KBM-7 (cell line): ENCODE measurements around the gene PUM2.
"Not testable (repeated sequence)": the region's sequence is repeated elsewhere in the genome, so short reads cannot be mapped to it uniquely, and the experiment has no call there.

Experiments
- DNase-seq: peaks from one replicate; pipeline ENCODE4 v3.0.0-alpha.2; 2015
- in situ Hi-C: fragments of 300-500 bp; cut with MboI; formaldehyde crosslinking; loops from 2 replicates; pipeline ENCODE4 v1.14.3; 2020; ENCODE audit warnings: low sequenced_read_pairs, low pct_unique_long_range_greater_than_20kb, mixed read lengths

The PUM2 gene

DNA sequence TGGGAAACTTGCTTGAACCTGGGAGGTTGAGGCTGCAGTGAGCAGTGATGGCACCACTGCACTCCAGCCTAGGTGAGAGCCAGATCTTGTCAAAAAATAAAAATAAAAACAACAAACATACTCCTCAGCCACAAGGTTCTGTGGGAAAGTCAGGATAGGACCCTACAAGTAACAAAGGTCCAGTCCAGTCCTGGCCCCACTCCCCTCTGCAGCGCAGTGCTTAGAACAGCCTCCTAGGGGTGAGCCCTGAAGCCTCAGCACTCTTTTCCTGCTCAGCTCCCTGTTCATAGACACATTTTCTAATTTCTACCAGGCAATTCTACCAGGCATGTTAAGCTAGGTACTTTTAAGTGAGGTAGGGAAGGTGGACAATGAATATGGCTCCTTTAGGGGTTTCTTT, 103.6 kb downstream of the PUM2 start:
- in situ Hi-C loops = no loop called here
- no peak for DNase-seq

DNA sequence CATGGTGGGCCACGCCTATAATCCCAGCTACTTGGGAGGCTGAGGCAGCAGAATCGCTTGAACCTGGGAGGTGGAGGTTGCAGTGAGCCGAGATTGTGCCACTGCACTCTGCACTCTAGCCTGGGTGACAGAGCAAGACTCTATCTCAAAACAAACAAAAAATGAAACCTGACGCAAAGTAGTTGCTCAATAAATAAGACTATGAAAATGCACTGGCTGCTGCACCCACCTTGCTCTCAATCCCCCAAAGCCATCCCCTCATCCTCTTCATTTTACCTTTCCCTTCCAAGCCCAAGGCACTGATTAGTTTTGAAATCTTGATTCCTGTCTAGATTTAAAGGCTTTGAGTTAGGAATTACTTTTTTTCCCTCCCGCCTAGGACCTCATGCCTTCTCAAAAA, 107.0 kb downstream of the PUM2 start:
- DNase-seq, in situ Hi-C loops: not testable (repeated sequence)

DNA sequence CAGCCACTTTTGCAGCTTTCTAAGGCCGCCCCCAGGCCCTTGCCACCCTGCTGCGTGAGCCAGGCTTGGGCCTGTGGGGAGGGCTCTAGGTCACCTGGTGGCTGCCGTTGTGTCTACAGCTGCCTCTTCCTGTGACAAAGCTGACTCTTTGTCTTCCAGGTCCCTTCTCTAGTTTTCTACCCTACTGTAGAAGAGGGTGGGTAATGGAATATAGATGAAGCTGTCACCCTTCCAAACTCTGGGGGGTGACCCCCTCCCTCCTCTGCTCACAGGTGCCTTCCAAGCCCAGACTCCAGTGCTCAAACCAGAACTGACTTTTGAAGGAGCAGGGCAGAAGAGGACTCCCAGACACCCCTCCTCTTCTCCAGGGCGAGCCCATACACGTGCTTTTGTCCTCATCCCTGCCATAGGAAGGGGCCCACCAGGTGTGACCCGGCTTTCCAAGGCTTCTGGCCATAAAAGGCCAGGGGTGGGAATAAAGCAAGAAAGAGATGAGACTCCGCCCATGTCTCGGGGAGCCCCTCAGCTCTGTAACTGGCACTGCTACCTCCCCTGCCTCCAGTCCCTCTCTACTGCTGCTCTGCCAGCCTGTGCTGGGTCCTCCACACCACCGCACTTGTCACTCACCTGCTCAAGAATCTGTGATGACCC, 107.8 kb downstream of the PUM2 start:
- in situ Hi-C loops = no loop called here
- no peak for DNase-seq

DNA sequence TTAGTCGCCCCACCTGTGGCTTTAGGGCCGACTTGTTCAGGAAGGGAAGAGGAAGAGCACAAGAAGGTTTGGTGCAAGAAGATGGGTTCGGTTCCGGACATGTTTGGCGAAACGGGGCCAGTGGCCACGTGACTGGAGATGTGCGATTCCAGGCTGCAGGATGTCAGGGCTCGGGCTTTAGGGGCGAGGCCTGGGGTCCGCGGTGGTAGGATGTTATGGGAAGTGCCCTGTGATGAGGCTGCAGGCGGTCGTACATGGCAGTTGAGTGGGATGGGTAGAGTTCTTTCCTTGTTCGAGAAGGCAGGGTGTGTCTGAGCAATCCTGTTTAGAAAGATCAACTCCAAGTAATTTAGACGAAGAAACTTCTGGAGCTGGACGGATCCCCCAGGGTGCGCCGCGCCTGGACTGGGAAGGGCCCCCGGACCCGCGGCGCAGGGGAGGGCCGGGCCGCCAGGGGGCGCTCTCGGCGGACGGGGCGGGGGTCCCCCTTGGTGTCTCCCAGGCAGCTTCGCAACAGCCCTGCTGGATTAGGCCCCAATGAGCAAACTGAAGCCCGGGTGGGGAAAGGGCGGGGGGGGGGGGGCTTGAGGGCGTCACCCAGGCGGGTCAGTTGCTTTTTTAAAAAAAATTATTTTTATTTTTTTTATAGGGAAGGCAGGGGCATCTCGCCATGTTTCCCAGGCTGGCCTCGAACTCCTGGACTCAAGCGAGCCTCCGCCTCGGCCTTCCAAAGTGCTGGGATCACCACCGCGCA, 108.5 kb downstream of the PUM2 start:
- no peak for DNase-seq
- in situ Hi-C loops = no loop called here

DNA sequence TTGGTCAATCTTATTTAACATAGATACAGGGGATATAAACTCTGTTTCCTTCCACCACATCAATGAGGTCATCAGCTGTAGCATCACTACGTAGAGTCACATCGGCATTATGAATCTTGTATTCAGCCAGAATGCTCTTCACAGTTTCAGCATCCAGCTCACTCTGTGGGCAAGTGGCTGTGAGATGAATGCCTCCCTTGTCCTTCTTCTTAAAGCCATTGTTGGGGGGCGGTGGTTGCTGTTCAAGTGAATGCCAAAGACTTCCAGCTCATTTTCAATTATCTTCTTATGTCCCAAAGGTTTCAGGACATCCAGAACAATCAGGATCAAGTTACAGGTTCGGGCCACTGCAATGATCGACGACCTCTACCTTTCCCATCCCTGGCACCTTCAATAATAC, 110.4 kb downstream of the PUM2 start:
- in situ Hi-C loops, DNase-seq: not testable (repeated sequence)

DNA sequence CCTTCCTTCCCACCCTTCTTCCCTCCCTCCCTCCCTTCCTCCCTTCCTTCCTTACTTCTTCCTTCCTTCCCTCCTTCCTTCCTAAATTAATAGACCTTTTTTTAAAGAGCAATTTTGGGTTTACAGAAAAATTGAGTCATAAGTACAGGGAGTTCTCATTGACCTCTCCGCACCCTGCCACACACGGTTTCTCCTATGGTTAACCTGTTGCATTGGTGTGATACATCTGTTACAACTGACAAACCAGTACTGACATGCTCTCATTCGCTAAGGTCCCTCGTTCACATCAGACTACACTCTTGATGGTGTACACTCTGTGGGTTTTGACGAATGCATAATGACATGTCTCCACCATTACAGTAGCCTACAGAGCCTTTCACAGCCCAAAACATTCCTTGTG, 114.1 kb downstream of the PUM2 start:
- in situ Hi-C loops = no loop called here
- no peak for DNase-seq

DNA sequence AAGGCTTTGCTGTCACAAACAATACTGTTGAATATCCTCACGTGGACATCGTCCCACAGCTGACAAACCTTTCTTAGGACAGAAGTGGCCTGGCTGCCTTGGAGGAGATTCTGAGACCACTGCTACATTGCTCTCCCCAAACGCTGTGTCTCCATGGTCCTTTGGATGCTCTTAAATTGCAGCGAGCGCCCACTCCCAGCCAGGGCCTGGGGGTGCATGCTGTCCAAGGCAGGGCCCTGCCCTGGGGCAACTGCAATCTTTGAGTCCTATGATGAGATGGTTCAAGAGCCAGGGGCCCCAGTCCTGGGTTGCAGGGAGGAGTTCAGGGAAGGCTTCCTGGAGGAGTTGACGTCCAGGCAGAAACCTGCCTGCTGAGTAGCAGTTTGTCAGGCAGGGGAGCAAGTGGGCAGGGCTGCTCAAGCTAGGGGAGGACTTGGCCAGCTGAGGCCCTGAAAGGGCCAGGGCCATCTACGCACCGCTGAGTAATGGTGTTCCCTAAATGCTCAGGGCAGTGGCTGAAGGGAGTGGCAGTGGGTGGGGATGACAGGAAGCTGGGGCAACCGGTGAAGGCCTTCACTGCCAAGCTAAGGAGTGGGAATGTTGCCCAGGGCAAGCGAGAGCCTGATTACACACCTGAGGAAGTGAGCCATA, 114.9 kb downstream of the PUM2 start:
- DNase-seq = no peak
- in situ Hi-C loops = no loop called here

DNA sequence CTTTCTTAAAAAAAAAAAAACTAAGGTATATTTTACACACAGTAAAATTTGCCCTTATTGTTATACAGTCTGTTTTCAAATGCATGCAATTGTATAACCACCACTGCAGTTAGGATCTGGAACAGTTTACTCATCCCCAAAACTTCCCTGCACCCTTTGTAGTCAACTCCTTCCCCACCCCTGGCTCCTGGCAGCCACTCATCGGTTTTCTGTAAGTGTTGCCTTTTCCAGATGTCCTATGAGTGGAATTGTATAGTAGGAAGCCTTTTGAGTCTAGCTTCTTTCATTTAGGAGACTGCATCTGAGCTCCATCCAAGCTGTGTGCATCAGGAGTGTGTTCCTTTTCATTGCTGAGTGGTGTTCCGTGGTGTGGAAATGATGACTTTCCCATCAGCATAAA, 116.0 kb downstream of the PUM2 start:
- DNase-seq, in situ Hi-C loops: not testable (repeated sequence)

DNA sequence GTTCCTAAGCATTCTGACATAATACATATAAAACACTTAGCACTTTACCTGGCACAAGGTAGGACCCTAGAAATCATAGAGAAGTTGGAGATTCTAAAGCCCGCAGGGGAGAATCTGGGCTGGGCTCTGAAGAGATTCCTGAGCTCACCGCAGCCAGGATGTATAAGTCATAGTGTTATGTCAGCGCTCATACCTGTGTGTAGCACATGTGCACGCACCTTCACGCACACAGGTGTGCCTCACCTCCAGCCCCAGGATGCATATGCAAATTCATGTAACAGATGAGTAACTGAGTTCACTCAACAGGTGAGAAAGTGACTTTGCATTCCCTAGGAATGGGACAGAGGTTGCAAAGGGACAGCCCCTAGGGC, 117.8 kb downstream of the PUM2 start:
- DNase-seq = no peak
- in situ Hi-C loops = no loop called here

DNA sequence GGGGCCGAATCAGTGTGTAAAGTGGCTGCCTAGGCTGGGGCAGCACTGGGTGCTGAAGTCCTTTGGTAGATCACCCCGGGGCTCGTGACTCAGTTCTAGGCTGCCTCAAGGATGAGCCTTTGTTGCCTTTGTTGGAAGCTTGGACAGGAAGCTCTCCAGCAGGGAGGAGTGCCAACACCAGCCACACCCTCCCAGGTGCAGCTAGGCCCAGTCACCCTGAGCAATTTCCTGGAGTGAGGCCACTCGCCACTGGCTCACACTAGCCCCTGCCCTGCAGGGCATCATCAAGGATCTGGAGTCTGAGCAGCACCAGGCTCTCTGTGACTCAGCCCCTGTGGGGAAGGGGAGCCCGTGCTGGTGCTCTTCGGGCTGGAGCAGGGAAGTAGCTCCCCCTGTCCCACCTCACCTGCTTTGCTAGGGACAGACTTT, 119.0 kb downstream of the PUM2 start:
- DNase-seq = no peak
- in situ Hi-C loops = no loop called here

DNA sequence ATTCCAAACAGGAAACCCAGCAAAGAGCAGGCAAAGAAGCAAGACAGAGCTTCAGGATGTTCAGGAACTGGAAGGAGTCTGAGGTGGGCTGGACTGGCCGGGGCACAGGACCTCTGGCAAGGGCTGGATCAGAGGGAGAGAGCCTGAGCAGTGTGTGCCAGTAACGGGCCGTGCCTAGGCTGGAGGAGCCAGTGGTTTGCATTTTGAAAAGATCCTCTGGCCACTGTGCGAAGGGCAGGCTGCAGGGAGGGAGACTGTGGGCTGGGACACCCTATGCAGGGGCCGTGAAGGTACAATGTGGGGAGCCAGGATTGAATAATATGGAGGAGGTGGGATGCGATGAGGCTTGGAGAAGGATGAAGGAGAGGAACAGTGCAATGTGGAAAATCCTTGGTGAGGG, 119.5 kb downstream of the PUM2 start:
- DNase-seq = no peak
- in situ Hi-C loops = no loop called here

DNA sequence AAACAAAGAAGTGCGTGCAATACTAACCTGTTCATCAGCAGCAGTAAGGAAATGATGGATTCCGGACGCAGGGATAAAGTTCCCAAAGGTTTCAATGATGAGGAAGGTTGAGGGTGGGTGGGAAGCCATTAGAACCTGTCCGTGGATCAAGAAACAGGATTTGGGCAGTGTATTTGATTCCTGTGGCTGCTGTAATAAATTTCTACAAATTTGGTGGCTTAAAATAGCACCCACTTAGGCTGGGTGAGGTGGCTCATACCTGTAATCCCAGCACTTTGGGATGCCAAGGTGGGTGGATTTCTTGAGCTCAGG, 120.6 kb downstream of the PUM2 start:
- in situ Hi-C loops = no loop called here
- no peak for DNase-seq

DNA sequence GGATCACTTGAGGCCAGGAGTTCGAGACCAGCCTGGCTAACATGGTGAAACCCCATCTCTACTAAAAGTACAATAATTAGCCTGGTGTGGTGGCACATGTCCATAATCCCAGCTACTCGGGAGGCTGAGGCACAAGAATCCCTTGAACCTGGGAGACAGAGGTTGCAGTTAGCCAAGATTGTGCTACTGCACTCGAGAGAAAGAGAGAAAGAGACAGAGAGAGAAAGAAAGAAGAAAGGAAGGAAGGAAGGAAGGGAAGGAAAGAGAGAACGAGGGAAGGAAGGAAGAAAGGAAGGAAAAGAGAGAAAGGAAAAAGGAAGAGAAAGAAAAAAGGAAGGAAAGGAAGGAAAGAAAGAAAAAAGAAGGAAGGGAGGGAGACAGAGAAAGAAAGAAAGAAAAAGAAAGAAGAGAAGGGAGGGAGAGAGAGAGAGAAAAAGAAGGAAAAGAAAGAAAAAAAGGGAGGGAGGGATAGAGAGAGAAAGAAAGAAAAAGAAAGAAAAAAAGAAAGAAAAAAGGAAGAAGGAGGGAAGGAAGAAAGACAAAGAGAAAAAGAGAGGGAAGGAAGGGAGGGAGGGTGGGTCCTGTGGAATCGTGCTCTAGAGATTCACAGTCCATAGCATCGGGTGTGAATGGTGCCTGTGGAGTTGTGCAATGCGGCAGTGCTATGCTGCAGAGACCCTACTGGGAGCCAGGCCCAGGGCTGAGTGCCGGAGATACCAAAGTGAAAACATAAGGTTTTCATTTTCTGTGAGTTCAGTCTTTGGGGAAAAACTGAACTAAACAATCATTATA, 121.1 kb downstream of the PUM2 start:
- DNase-seq = no peak
- in situ Hi-C loops = no loop called here

DNA sequence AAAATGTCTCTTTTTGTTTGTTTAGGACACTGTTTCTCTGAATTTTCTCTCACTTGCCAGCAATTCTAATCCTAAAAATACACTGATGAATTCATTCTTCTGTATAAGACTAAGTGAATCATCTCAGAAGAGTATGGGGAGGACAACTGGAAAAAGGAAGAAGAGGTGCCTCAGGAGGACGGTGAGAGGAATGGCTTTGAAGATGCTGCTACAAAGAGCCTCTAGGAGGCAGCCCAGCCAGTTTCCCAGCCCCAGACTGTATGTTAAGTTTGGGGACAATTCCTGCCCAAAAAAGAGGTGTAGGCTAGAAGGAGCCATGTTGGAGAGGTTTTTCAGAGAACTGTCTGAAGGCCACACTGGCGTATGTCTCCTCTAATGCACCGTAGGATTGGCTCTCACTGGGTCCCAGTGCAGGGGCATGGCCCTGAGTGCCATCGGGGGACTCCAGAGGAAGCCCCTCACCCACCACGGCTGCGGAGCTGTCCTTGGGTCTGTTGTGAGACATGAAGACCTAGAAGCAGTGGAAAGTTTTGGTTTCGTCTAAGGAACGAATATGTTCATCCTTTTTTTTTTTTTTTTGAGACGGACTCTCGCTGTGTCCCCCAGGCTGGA, 122.6 kb downstream of the PUM2 start:
- in situ Hi-C loops = no loop called here
- DNase-seq = no peak

DNA sequence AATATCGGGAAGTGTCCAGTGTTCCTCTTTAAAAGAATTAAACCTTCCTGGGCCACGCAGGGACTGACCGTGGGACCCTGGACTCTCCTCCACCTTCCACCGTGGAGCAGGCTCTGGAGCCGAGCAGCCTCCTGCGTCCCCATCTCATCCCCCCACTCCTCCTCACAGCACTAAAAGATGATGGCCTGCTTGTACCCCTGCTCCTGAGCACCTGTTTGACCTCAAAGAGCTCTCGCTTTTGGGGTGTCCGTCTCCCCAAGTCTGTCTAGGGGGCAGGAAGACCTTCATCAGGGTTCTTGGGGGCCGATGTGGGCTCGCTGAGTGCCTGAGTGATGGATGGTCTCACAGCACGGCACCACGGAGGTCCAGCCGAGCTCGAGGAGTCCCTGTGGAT, 124.5 kb downstream of the PUM2 start:
- in situ Hi-C loops = no loop called here
- no peak for DNase-seq

DNA sequence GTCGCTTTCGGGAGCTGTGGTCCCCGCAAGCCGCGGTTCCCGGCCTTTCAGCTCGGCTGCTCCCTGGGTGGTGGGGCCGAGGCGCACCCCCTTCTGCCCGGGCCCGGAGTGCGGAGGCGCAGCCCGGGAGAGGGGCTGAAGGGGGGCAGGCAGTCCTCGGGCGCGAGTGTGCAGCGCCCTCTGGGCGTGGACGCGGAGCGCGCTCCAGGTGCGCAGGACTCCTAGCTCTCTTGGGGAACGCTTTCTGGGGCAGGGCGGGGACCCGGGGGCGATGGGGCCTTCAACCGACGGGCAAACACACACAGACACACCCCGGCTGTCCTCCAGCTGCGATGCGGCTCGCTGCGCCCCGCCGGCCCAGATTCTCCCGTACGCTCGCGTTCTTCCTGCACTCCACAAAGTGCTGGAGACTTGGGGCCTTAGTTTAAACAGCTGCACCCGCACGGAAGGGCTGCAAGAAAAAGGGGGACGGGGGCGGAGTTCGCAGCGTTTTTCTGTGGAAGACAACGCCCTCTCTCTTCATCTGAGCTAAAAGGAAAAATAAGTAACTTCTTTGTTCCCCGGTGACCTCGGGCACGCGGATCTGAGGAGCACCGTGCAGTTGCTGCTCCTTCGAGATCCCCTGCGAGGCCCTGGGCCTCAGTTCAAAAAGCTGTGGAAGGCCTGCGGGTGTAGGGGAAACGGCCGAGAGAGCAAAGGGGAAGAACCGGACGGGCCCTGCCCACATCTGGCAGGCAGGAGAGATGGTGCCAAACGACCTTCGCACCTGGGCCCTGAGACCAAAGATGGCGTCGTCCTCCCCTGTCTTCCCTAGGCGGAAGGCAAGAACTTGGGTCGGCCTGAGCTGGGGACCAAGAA, 125.1 kb downstream of the PUM2 start:
- DNase-seq = peak; percentile 84

DNA sequence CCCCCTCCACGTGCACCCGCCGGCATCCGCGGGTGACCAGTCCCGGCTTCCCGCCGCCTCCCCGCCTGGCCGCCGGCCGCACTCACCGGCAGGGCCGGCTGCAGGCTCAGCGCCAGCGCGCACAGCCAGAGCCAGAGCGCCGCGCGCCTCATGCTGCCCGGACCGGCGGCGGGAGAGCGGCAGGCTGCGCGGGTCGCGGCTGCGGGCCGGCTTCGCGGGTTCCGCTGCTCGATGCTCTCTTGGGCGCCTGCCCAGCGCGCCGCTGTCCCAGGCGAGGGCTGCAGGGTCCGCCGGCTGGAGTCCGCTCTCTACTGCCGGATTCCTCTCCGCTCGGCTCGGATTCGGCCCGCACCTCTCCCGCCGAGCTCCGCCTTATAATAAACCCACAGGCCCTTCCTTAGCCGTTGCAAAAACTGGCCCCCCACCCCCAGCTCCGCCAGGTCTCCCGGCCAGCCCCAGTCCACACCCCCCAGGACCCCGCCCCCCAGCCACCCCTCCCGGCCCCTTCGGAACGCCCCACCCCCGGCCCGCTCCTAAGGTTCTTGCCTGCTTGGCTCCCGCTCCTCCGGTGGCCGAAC, 125.8 kb downstream of the PUM2 start, which contains the start of gene SDC1:
SDC1 (minus strand) TSS at position 415 of the 578 bp plus-strand sequence; CDS start at position 152, 263 bp downstream.
- in situ Hi-C loops = no loop called here

More for the DNA sequence above, 125.1 kb downstream of the PUM2 start:
- in situ Hi-C loops = no loop called here

DNA sequence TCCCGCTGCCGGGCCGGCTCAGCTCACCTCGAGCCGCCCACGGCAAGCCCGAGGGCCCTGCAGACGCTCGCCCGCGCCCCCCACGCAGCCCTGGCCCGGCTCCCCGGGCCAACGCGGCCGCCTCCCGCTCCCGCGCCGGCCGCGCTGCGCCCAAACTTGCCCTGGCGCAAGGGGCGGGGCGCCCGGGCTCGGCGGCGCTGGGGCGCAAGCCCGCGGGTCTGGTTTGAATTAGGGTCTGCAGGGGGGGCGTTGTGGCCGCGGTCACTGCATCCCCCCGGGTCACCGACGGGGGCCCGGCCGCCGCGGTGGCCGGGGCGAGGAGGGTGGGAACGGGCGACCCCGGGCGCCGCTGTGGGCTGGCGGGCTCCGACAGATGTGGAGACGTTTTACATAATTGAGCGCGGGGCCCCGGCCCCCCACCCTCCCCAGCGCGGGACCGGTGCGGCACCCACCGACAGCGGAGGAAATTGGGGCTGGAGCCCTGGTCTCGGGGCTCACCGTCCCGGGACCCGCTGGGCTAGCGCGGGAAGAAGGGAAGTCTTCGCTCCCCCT, 126.4 kb downstream of the PUM2 start:
- DNase-seq = peak; percentile 37
- in situ Hi-C loops = no loop called here

More for the DNA sequence above, 125.8 kb downstream of the PUM2 start, which contains the start of gene SDC1:
- no peak for DNase-seq
